Activated CD8-positive, alpha-beta T cell treated with anti-CD3 and anti-CD28 coated beads for 36 hours (primary cell): ENCODE data around the gene ASTN1. TPM values are rescaled to one million over a fixed set of nuclear protein-coding genes. Genes with fewer than 3 reads are reported as not detected.

Experiments
- ATAC-seq: fragments of 200-7000 bp; cut with Tn5 transposase; one replicate; pipeline ENCODE4 v1.10.0; 2021; ENCODE audit warnings: mild to moderate bottlenecking, moderate library complexity
- CTCF ChIA-PET: fragments of 350-600 bp; sonication (Branson Sonifier 250); formaldehyde crosslinking; loops from one replicate; lab custom pipeline; 2021; ENCODE audit warnings: antibody characterized with exemption; lab: Charles Lee
- POLR2A ChIA-PET: fragments of 350-600 bp; sonication (Branson Sonifier 250); formaldehyde crosslinking; loops from one replicate; lab custom pipeline; 2021; ENCODE audit warnings: antibody characterized with exemption; lab: Charles Lee
- DNase-seq: peaks from one replicate; pipeline ENCODE4 v3.0.0-alpha.2; 2020
- H3K27ac Mint-ChIP-seq: one replicate; pipeline ENCODE4 v1.8.0; 2021; ENCODE audit warnings: mild to moderate bottlenecking, mixed read lengths
- H3K27me3 Mint-ChIP-seq: one replicate; pipeline ENCODE4 v1.8.0; 2021; ENCODE audit warnings: mixed read lengths
- H3K36me3 Mint-ChIP-seq: one replicate; pipeline ENCODE4 v1.8.0; 2021; ENCODE audit warnings: low read depth, mixed read lengths
- H3K4me1 Mint-ChIP-seq: one replicate; pipeline ENCODE4 v1.8.0; 2021; ENCODE audit warnings: low read depth, mixed read lengths
- H3K4me3 Mint-ChIP-seq: one replicate; pipeline ENCODE4 v1.8.0; 2021; ENCODE audit warnings: mild to moderate bottlenecking, moderate library complexity, mixed read lengths
- H3K9me3 Mint-ChIP-seq: one replicate; pipeline ENCODE4 v1.8.0; 2021; ENCODE audit warnings: mixed read lengths
- intact Hi-C: fragments of 100-400 bp; cut with micrococcal nuclease; formaldehyde crosslinking; loops from one replicate; pipeline ENCODE4 v1.10.0; 2022
- total RNA-seq, 2 experiments: library from RNA; stranded (reverse); gene quantifications; one replicate each; pipeline ENCODE4 v1.2.3, GENCODE V29; 2021
- TF ChIP-seq, protein P1 (sequence below): fragments of 200-600 bp; IDR thresholded peaks from one replicate; pipeline ENCODE4 v1.8.0; 2022; ENCODE audit warnings: antibody characterized with exemption, mild to moderate bottlenecking

Gene ASTN1
- total RNA-seq, 2 experiments from 2014 or later = not detected

DNA sequence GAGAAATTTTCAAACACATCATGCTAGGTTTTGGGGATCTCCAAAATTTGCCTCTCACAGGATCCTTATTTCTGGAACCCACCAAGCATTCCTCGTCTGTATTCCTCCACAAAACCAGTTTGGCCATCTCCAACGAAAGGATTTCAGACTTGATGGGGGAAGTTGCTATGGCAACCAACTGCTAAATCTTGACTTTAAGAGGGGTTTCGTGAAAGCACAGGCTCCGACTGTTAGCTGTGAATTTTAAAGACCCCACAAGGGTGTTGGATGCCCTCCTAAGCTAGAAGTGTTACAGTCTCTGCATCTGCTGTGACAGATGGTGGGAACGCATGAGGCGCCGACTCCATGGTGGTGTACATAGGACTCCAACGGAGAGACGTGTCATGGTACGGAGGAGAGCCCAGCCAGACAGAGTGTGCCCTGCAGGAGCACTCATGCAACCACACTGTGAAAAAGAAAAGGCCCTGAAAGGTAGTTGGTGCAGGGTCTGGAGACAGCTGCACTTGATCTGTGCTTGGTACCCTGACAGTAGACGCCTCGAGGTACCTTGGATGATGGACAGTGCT lies 147.1 kb downstream of the ASTN1 start:
- ChIA-PET CTCF (no interaction called here), POLR2A (no interaction called here)
- intact Hi-C loops = no loop called here
- no peaks in the 10 kb centered on the region for H3K9me3 Mint-ChIP-seq
- no peak for DNase-seq
- H3K36me3 Mint-ChIP-seq = no peaks in the 10 kb centered on the region
- no peaks in the 10 kb centered on the region for H3K4me1 Mint-ChIP-seq
- no peaks in the 10 kb centered on the region for H3K27me3 Mint-ChIP-seq
- no peak overlapping the region for H3K27ac Mint-ChIP-seq
- no peak for ATAC-seq
- TF ChIP-seq, protein P1, sequence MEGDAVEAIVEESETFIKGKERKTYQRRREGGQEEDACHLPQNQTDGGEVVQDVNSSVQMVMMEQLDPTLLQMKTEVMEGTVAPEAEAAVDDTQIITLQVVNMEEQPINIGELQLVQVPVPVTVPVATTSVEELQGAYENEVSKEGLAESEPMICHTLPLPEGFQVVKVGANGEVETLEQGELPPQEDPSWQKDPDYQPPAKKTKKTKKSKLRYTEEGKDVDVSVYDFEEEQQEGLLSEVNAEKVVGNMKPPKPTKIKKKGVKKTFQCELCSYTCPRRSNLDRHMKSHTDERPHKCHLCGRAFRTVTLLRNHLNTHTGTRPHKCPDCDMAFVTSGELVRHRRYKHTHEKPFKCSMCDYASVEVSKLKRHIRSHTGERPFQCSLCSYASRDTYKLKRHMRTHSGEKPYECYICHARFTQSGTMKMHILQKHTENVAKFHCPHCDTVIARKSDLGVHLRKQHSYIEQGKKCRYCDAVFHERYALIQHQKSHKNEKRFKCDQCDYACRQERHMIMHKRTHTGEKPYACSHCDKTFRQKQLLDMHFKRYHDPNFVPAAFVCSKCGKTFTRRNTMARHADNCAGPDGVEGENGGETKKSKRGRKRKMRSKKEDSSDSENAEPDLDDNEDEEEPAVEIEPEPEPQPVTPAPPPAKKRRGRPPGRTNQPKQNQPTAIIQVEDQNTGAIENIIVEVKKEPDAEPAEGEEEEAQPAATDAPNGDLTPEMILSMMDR = no peak
- no peak overlapping the region for H3K4me3 Mint-ChIP-seq

DNA sequence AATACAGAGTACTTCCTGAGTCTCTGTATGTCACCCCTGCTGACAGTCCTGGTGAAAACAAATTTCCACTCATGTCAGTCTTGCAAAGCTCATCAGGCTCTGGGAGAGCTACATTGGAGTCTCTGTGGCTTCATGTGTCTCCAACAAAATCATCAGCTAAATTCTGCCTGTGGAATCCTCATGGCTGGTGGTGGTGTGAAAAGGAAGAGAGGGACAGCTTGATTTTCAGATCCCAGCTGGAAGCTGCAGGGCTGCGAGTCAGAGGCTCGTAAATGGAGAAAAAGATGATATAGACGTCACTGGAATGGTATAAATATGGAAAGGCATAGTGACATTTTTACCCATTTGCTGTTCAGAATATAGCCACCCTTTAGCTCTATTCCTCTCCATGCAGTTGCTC lies 150.2 kb downstream of the ASTN1 start:
- CTCF ChIA-PET = no interaction called here

DNA sequence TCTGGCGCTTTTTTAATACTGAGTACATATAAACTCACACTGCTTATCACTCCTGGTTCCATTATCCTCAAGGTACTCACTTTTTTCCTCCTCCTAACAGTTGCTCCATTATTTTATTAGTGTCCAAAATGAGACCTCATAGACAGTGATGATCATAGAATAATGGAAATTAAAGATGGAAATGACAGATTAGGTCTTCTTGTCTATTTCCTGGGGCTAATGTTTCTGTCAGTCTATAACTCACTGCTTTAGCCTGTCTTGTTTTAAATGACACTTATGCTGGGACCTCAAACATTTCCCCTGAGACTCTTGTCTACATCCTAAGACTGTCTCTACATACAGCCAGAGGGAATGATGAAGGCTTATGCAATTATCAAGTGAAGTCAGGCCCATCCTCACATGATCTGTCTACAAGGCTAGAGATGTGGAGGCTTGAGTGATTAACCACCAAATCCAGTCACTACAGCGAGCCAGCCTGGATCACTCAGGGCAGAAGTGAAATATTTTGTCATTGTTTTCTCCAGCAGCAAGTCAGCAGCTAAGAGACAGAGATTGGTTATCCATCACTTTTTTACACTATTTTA lies 152.1 kb downstream of the ASTN1 start:
- Mint-ChIP-seq H3K27me3 (no peaks in the 10 kb centered on the region), H3K4me3 (no peak overlapping the region), H3K27ac (no peak overlapping the region), H3K4me1 (no peaks in the 10 kb centered on the region), H3K36me3 (no peaks in the 10 kb centered on the region), H3K9me3 (no peaks in the 10 kb centered on the region)
- intact Hi-C loops = no loop called here
- ChIA-PET CTCF (no interaction called here), POLR2A (no interaction called here)
- DNase-seq (no peak), ATAC-seq (no peak)
- TF ChIP-seq, protein P1 = no peak

More for the DNA sequence above, 150.2 kb downstream of the ASTN1 start:
- intact Hi-C loops = no loop called here
- H3K27ac Mint-ChIP-seq = no peak overlapping the region
- POLR2A ChIA-PET = no interaction called here
- TF ChIP-seq, protein P1 = no peak
- H3K36me3 Mint-ChIP-seq = no peaks in the 10 kb centered on the region
- no peak for DNase-seq
- H3K27me3 Mint-ChIP-seq = no peaks in the 10 kb centered on the region
- no peak for ATAC-seq
- no peaks in the 10 kb centered on the region for H3K9me3 Mint-ChIP-seq
- H3K4me3 Mint-ChIP-seq = no peak overlapping the region
- no peaks in the 10 kb centered on the region for H3K4me1 Mint-ChIP-seq

DNA sequence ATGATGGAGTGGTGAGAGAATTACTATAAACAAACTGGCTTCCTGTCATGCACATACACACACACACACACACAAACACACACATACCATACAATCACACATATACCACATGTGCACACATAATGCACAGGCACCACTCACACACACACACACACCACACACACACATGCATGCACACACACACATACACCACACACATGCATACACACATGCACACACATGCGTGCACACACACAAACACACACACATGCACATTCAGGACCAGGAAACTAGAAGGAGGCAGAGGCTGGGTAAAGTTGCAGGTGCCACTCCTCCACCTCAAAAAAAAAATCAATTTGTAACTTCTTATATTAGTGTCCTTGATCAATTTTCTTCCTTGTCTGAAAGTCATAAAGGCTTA lies 153.0 kb downstream of the ASTN1 start:
- Mint-ChIP-seq H3K36me3 (no peaks in the 10 kb centered on the region), H3K4me3 (no peak overlapping the region), H3K27ac (no peak overlapping the region), H3K9me3 (no peaks in the 10 kb centered on the region), H3K27me3 (no peaks in the 10 kb centered on the region), H3K4me1 (no peaks in the 10 kb centered on the region)
- TF ChIP-seq, protein P1 = no peak
- ChIA-PET POLR2A (no interaction called here), CTCF (no interaction called here)
- ATAC-seq = no peak
- intact Hi-C loops = no loop called here
- no peak for DNase-seq

DNA sequence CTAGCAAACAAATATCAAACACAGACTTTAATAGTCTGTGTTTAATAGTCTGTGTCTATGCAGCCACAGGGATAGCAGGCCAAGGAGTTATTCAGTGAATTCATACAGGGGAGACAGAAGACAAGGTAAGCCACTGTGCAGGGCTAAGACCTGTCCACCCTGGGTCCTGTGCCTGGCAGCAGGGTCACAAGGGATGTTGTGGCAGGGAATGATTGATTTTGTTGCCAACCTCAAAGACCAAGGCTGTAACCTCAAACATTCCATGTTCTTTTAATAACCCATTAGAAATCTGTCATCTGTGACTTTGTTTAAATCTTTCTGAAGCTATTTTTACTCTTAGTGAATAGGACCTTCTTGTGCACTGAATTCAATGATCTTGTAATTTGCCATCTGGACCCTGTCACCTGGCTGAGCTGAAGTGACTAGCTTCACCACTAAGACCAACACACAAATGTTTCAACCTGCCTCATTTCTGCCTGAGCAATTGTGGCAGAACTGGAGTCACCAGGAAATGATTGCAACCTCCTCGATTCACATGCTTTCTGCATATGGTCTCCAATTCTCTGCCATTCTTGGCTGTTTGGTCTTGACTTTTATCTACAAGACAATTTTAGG lies 154.2 kb downstream of the ASTN1 start:
- H3K9me3 Mint-ChIP-seq = no peaks in the 10 kb centered on the region
- intact Hi-C loops = no loop called here
- no peak for ATAC-seq
- CTCF ChIA-PET = no interaction called here
- no peaks in the 10 kb centered on the region for H3K4me1 Mint-ChIP-seq
- H3K27me3 Mint-ChIP-seq = no peaks in the 10 kb centered on the region
- no peaks in the 10 kb centered on the region for H3K36me3 Mint-ChIP-seq
- no peak overlapping the region for H3K4me3 Mint-ChIP-seq
- POLR2A ChIA-PET = no interaction called here
- no peak for DNase-seq
- TF ChIP-seq, protein P1 = no peak
- H3K27ac Mint-ChIP-seq = no peak overlapping the region
